Measurements from ENCODE around the gene TNFRSF14.
"Not testable (repeated sequence)": the region's sequence is repeated elsewhere in the genome, so short reads cannot be mapped to it uniquely, and the experiment has no call there.

The TNFRSF14 gene

DNA sequence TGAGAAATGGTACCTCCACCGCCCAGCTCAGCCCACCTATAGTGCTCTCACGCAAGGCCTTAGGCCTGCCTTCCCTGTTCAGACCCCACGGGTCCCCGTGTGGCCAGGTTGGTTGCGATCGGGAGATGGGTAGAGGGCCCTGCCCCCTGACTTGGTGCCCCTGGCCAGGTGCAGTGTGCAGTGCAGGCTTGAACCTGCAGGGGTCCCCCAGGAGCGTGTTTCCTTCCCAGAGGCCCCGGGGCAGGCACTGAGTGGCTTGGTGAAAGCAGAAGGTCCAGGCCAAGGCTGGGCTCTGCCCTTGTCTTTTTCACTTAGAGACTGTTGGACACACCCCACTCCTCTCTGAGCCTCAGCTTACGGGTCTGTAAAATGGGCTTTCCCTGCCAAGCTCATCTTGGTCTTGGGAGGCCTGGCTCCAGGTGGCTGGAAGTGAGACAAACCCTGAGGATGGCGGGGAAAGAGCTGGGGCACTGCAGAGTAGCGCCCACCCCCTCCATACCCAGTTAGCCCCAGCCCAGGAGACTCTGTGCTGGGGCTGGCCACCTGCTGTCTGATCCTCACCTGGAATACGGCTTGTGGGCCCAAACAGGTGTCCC is 16.8 kb upstream of the TNFRSF14 start:
- peak; percentile 59 for DNase-seq

DNA sequence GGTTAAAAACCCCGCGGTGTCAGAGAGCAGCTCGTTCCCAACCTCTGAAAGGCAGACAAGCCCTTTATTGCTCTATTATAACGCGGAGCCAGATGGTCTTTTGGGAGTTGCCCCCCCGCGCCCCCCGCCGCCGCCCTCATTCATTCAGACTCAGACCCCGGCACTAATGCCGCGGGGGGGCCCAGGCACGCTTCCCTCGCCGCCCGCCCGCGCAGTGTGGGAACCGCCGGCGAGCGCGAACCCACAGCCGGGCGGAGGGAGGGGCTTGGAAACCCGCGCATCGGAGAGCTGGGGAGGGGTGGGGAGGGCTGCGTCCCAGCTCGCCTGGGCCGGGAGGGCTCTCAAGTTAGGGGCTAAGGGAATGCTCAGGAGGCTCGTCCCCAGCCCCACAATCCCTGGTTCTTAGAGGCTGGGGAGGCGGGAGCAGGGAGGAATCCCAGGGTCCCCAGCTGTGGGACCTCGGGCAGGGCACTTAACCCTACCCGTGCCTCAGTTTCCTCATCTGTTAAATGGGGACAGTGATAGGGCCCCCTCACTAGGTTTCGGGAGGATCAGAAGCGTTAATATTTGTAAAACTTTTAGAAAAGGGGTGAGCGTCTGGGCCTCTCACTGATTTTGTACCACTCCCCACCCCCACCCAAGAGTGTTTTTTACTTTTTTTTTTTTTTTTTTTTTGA is 15.2 kb upstream of the TNFRSF14 start:
- DNase-seq: peak; percentile 44

DNA sequence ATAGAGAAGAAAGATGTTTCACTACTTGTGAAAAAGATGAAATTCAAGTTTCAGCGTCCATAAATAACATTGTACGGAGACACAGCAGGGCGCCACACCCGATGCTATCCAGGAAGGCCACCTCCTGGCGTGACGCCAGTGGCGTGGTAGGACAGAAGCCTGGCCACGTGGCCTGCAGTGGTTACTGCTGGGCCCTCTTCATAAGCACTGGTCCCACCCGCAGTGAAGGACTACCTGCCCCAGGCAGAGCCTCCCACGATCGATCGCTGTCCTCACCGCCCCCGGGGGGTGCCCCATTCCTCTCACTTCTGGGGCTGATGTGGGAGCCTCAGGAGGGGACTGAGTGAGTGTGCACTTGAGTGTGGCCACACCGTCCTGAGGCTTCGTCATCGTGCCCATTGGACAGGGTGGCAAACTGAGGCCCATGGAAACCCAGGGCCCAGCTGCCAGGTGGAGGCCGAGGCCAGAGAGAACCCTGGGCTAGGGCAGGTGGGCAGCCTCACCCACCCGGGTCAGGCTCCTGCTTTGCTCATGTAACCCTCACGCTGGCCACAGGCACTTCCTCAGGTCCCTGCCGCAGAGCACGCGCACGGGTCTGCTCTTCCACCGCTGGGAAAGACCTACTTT is 14.4 kb upstream of the TNFRSF14 start:
- DNase-seq: no peak

DNA sequence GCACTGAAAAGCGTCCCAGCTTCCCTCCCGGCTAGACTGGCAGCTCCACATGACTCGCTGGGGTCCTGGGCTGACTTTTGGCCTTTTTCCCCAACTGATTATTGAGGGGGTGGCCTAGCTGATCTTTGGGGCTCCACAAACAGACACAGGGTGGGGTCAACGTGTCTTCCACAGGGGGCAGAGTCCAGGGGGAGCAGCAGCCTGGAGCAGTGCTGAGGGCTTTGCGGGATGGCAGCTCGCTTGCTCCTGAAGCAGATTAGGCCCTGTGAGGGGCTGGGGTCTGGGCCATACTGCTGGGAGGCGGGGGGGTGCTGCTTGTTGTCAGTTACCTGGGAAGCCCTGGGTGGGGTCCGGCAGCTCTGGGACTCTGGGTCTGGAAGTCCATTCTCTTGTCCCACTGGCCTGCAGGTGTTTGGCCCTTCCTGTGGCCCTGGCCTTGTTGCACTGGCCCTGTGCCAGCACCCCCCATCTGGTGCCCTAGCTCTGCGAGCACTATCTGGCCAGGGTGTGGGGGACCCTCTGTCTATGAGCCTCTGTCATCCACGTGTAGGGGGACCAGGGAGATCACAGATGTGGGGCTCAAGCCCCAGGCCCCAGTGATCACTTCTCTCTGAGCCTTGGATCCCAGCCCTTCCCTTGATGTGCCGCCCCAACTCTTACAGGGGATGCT is 13.8 kb upstream of the TNFRSF14 start:
- DNase-seq: no peak

DNA sequence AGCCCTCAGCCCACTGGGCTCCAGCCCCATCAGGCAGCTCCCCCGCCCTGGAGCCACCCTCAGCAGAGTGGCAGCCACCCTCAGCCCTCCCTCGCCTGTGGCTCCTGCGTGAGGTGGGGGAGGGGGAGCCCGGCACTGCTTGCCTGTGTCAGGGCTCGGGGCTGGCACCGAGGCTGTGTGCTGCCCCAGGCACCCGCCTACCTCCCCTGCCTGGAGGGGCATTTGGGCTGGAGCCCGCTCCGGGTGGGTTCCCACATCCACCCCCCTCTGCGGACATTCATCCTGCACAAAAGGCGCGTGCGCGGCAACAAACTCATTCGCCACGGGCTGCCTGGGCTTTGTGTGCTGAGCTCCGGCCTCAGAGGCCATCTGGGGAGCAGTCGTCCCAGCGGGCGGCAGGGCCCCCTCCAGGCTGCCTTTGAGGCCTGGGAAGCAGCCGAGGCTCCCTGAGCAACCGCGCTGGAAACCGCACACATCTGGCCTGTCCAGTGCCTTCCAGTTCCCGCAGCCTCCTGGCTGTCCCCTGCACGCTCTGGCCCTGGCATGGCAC is 12.6 kb upstream of the TNFRSF14 start:
- peak; percentile 70 for DNase-seq

DNA sequence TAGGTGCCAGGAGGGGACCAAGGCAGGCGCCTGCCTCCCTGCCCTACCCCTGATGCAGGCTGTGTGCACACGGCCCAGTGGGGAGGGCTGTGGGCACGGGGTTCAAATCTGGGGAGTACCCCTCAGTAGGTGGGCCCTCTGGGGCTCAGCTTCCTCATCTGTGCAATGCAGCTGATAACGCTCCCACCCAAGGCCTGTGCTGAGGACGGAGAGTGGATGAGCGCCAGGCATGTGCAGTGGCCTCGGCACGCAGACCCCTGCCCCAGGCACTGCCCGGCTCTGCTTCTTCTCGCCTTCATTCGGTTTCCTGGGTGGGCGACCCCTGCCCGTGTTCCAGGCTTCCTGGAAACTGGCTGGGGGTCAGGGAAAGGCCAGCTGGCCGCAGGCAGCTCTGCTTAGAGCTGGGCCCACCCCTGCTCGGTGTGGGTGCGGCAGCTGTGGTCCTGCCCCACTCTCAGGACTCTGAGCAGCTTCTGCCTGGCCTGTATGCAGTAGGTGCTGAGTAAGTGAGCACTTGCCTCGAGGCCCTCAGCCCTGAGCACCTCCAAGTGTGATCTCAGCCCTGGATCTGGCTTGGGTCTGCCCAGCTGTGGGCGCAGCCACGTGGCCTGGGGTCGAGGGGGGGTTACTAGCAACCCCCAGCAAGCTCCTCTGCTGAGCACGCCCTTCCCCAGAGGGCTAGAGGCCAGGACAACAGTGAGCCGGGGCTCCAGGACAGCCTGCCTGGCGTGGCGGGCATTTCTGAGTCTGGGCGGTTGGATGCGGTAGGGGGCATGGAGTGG is 11.9 kb upstream of the TNFRSF14 start:
- no peak for DNase-seq

DNA sequence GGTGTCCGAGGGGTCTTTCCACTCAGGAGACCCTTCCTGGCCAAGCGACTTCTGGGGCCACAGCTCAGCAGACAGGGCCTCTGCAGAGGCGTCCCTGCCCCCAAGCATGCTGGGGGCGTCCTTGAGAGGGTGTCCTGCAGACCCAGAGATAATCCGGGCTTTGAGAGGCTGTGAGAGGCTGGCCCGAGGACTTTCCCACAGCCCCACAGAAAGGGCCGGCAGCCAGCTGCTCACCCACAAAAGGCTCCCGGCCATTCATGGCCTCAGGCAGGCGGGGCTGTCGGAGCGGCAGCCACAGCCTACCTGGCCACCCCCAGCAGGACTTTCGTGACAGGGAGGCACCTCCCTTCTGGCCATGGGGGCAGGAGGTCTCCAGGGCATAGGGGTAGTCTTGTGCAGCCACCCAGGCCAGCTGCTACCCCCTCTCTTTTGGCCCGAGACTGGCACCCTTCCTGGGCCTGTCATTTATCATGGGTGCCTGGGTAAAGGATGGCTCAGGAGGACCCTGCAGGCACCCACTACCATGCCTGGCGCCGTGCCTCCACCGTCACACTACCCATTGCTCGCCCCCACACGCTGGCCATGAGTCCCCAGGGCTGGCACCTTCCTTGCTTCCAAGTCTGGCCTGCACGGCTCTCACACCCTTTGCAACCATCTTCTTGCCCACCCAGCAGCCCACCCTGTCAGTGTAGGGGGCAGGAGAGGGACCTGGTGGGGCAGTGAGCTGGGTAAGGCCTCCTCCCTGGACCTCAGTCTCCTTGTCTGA is 11.1 kb upstream of the TNFRSF14 start:
- no peak for DNase-seq

DNA sequence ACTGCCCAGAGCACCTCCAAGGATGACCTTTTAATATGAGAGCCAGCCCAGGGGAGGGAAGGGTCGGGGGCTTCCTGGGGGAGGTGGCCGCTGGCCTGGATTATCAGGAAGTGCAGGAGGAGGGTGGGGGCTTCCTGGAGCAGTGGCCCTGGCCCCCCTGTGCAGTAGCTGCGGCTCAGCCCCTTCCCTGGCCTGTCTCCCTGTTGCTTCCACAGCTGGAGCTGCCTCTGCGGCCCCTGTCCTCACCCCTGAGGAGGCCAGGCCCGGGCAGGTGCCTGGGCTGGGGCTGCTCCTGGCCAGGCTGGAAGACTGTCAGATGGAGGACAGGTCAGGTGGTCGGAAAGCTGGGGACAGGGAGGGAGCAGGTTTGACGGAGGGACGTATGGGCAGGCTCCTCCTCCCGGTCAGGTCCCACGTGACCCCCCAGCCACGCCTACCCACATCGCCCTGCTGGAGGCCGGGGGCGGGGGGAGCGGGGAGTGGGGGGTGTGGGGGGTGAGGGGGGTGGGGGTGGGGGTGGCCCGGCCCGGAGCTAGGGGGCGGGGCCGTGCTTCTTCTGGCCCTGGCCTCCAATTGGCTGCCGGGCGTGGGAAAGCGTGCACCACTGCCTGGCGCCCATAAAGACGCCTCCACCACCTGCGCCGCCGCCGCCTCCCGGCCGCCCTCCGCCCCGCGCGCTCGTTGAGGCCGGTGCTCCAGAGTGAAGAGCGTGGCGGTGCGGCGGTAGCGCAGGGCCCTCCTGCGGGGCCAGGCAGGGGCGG is 10.2 kb upstream of the TNFRSF14 start:
- DNase-seq: peak; percentile 96

DNA sequence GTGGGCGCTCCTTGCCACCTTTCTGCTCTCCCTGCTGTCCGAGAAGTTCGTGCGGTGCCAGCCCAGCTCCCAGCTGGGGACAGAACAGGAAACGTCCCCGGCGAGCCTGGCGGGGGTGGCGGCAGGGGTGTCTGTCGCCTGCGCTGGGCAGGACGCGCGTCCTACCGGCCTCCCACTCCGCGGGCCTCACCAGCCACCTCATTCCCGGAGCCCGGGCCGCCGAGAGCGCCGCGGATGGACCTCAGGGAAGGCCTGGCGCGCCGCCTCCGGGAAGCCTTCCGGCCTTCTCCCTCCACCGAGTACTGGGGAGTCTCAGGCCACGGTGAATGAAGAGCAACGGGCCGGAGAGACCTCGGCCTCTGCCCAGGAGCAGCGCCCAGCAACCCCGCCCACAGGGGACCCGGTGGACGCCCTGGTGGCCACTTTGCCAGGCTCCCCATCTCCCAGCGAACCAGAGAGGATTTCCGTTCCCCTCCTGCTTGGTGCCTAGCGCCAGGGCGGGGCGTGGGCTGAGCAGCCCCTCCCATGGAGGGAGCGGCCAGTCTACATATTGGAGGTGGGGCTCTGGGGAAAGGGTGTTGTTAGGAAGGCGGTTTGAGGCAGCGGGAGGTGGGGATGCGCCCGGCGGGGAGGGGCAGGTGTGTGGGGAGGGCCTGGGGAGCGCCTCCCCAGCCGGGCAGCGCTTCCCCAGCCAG is 9.5 kb upstream of the TNFRSF14 start:
- DNase-seq: peak; percentile 90

DNA sequence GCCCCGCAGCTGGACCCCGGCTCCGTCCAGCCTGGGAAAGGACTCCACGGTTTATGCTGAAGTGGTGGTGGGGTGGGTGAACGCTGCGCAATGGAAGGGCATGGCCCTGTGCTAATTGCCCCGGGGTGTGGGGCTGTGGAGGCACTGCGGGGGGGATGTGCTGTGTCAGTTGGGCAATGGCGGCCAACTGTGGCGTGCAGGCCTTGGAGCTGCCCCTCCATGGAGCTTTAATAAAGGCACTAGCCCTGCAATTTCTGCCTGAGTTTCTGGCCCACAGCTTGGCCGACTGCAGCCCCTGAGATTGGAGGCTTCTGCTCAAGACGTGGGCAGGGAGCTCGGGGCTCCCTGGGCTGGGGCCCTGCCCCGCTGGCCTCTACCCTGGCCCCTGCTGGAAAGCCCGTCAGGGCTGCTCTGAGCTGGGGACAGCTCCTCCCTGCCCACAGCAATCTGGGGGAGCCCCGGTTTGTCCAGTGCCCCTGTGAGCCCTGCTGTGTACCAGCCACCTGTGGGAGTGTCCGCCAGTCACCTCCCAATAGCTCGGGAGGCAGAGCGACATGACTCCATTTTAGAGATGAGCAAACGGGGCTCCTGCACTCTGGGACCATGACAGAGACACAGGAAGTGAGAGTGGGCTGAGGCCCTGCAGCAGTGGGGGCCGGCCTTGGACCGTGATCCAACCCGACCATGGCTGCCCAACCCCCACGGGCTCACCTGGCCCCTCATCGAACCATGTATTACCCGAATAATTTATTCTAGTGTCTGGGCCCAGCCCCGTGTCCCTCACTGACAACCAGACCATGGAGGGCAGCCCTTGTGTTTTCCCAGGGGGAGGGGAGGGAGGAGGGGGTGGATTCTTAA is 8.7 kb upstream of the TNFRSF14 start:
- peak; percentile 59 for DNase-seq

DNA sequence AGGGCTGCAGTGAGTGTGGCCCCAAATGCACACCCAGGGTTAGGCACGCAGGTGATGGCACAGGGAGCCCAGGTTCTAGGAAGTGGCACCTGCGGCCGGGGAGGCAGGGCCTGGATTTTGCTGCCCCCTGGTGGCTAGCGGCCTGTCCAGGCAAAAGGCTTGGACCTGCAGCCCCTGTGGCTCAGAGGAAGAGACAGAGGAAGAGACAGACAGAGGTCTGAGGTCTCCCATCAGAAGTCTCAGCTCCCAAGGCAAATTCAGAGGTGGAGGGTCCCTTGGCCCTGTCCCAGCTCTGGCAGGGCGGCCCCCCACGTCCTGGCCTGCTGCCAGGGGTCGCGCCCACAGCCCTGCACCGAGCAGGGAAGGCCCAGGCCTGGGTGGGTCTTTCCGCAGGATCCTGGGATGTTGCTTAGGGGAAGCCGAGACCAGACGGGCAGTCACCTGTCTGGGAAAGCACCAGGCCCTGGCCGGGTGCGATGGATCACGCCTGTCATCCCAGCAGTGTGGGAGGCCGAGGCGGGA is 8.0 kb upstream of the TNFRSF14 start:
- DNase-seq: peak; percentile 92

DNA sequence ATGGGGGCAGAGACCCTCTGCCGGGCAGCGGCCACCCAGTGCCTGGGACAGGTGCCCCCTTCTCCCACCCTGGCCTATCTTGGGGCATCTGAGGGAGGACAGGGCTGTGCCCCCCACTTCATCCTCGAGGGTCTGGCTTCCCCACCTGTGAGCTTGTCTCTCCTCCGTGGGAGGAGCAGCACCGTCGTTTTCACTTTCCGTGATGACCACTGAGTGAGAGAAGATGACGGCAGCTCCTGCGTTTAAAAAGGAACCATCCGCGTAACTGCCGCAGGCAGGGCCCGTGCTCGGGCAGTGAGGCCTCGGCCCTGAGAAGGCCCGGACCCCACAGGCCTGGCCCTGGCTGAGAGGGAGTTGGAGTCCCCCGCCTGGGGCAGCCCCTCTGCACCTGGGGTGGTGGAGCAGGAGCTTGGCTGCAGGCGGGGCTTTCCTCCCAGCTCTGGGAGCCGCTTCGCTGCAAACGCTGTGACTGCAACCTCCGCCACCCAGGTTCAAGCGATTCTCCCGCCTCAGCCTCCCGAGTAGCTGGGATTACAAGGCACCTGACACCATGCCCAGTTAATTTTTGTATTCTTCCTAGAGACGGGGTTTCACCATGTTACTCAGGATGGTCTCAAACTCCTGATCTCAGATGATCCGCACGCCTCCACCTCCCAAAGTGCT is 6.7 kb upstream of the TNFRSF14 start:
- not testable (repeated sequence) for DNase-seq

DNA sequence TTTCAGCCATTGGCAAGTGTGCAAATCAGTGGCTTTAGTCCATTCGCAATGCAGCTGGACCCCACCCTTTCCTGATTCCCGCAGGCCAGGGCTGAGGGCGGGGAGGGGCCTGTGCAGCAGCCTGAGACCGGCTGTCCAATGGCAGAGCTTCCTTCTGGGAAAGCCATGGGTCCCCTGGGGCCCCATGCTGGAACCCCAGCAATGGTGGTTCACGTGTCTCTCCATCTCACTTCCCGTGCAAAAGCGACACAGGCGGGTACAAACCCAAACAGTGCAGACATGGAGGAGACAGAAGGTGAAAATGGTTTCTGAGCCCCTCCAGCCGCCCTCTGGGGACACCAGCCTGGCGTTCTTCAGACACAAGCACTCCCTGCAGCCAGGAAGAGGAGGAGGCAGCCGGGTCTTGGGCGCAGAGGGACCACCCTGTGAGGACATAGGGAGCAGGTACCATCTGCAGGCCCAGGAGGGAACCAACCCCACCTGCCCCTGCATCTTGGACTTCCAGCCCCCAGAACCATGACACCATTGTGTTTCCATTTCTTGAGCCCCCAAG is 5.8 kb upstream of the TNFRSF14 start:
- DNase-seq: not testable (repeated sequence)

DNA sequence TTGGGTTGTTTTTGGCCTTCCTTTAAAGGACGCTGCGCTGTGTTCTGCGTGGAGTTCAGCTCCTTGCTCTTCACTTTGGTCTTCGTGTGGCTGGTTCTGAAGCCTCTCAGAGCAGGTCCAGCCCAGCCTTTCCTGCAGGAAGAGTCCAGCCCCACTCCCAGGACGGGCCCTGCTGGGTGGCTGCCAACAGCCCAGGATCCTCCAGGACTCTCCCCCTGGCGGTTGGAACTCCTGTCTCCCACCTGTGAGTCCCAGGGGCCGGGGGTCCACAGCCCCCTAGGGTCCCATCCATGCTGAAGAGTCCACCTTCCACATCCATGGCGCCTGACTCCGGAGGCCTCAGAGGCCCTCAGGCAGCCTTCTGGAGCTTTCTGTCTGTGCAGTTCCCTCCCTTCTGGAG is 4.6 kb upstream of the TNFRSF14 start:
- not testable (repeated sequence) for DNase-seq

DNA sequence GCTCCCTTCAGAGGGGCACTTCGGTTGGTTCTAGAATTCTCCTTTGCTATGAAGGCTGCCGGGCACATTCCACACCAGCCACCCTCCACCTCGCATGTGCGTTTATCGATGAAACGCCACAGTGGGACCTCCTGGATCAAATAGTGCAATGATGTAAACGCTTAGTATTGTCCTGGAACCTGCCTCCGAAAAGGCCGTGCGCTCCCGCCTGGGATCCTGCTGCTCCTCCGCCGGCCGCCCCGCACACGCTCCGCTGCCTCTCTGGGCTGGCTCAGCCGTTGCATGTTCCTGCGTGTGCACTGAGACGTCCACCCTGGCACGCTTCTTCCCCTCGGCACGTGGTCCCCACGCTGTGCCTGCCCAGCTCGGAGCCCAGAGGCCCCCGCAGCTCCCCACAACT is 4.0 kb upstream of the TNFRSF14 start:
- no peak for DNase-seq

DNA sequence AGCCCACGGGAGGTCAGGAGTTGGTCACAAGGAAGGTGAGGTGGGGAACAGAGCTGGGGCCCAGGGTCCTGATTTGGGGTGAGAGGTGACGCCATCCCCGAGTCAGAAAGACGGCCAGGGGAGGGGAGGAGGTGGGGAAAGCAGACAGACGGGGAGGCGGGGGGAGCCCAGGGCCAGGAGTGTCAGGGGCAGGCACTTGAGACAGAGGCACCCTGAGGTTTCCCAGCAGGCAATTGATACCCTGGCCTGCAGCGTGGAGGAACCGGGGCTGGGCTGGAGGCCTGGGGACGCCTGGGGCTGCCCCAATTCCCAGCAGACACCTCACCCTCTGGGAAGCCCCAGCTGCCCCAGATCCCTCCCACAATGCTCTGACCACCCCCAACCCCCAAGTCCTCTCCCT is 3.1 kb upstream of the TNFRSF14 start:
- DNase-seq: not testable (repeated sequence)

DNA sequence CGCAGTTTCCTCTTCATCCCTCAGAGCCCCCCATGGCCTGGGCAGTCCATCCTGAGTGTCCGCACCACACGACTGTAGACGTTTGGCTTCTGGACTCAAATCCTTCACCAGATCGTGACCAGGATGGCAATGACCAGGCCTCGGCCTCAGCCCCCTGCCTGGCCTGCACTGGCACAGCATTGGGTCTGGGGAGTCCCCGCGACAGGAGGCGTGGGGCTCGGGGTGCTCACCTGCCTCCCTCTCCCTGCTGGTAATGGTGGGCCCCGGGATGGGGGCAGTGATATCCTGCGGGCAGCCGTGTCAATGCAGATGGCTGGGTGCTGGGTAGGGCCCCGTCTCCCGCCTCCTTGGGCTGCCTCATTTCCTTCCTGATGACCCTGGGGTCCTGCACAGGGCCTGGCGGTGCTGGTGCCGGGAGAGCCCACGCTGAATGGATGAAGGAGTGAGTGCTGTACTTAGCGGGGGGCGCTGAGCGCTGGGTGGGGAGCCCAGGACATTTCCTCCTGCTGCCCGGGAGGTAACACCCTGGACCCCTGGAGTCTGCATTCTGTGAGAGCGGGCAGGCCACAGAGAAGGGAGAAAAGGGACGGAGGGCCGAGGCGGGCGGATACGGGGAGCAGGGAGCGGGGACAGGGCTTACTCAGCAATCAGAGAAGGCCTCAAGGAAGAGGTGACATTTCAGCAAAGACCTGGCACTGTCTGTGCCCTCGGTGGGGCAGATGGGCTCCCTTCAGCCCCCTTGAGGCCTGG is 2.1 kb upstream of the TNFRSF14 start:
- DNase-seq: no peak
